Transverse colon (tissue), 4 donors: ENCODE data around the gene ARPP21. TPM values are rescaled to one million over a fixed set of nuclear protein-coding genes. Genes with fewer than 3 reads are reported as not detected.
"Not testable (repeated sequence)": the region's sequence is repeated elsewhere in the genome, so short reads cannot be mapped to it uniquely, and the experiment has no call there.

Experiments
- DNase-seq: peaks from one replicate; pipeline ENCODE4 v3.0.0-alpha.2; 2019
- H3K27ac ChIP-seq, 4 donors: fragments of 200-600 bp; sonication (generic); 2 replicates each; pipeline ENCODE4 v1.5.1; 2016 to 2018; ENCODE audit warnings: inconsistent platforms in 4 of 4
- H3K27me3 ChIP-seq: fragments of 200-600 bp; sonication (generic); 2 replicates; pipeline ENCODE4 v1.5.1; 2017; ENCODE audit warnings: inconsistent platforms
- H3K36me3 ChIP-seq, 4 donors: fragments of 200-600 bp; sonication (generic); 2 replicates each; pipeline ENCODE4 v1.5.1; 2017 to 2019; ENCODE audit warnings: inconsistent platforms in 4 of 4
- H3K4me1 ChIP-seq, 4 donors: fragments of 200-600 bp; sonication (generic); 2 replicates each; pipeline ENCODE4 v1.5.1; 2017 to 2020; ENCODE audit warnings: inconsistent platforms in 4 of 4
- H3K4me3 ChIP-seq, 4 donors: fragments of 200-600 bp; sonication (generic); 1 replicate in 1 of 4; 2 replicates in 3 of 4; pipeline versions ENCODE4 v1.5.1 to v1.6.1; 2017 to 2019; ENCODE audit warnings: inconsistent platforms in 4 of 4
- H3K9me3 ChIP-seq, 2 donors: fragments of 200-600 bp; sonication (generic); 2 replicates each; pipeline ENCODE4 v1.5.1; 2017 to 2019; ENCODE audit warnings: inconsistent platforms in 2 of 2
- EP300 ChIP-seq: sonication (generic); formaldehyde crosslinking; IDR thresholded peaks from one replicate; pipeline ENCODE4 v1.6.1; 2017; ENCODE audit warnings: antibody characterized with exemption, low read depth
- POLR2A ChIP-seq: fragments of 450-650 bp; IDR thresholded peaks from one replicate; pipeline ENCODE4 v1.6.1; 2016; ENCODE audit warnings: antibody characterized with exemption, mild to moderate bottlenecking, moderate library complexity
- POLR2AphosphoS5 ChIP-seq, 3 donors: sonication (generic); formaldehyde crosslinking; IDR thresholded peaks; one replicate each; pipeline ENCODE4 v1.6.1; 2016; ENCODE audit warnings: antibody characterized with exemption in 3 of 3
- WGBS, 2 donors: methylation state at CpG; one replicate each; pipeline ENCODE4 v1.1.5; 2018; ENCODE audit warnings: low coverage in 1 of 2; 5-methylcytosine and 5-hydroxymethylcytosine counted together
- in situ Hi-C, 4 donors: fragments of 200-750 bp; cut with MboI; loops; one replicate each; pipeline versions ENCODE4 v1.15.0 to v1.15.1; 2017; ENCODE audit warnings: low sequenced_read_pairs in 3 of 4, low pct_ligation_motif_present in 1 of 4, low pct_unique_long_range_greater_than_20kb in 1 of 4
- intact Hi-C: fragments of 100-400 bp; cut with DNase I; formaldehyde crosslinking; loops from one replicate; pipeline ENCODE4 v1.15.1; 2023; ENCODE audit warnings: low total_unique reads
- total RNA-seq, 4 donors: library from RNA; depleted of rRNA; stranded (reverse); fragments of >200 nt; gene quantifications; one replicate each; pipeline ENCODE4 v1.1.0, GENCODE V29; 2016
- TF ChIP-seq, protein P1 (sequence below), 5 experiments: fragments of 200-600 bp in 3 of 5; fragments of 450-650 bp in 2 of 5; sonication (generic) in 3 of 5; IDR thresholded peaks; 1 replicate in 2 of 5; 2 replicates in 3 of 5; pipeline ENCODE4 v1.5.1; 2016 to 2017; ENCODE audit warnings: antibody characterized with exemption in 5 of 5, inconsistent platforms in 3 of 5, mild to moderate bottlenecking in 2 of 5, moderate library complexity in 1 of 5

The ARPP21 gene
- total RNA-seq, 4 donors from 2014 or later: 0.32 TPM; not detected in 3

DNA sequence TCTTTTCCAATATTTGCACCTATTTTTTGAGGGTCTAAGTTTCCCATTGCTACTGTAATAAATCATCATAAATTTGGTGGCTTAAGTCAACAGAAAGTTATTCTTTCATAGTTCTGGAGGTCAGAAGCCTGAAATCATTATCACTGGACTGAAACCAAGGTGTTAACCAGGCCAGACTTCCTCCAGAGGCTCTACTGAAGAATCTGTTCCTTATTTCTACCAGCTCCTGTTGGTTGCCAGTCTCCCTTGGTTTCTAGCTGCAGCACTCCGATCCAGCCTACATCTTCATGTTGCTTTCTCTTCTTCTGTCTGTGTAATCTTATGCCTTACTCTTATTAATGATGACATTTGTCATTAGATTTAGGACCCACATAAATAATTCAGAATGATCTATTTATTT is 22.0 kb upstream of the ARPP21 start:
- 89 to 95% methylated on average over 1 of the region's 1 CpG for WGBS, 2 donors
- no peaks in the 10 kb centered on the region for H3K27me3 ChIP-seq
- H3K9me3 ChIP-seq: no peaks in the 10 kb centered on the region
- in situ Hi-C loops (no loop called here), intact Hi-C loops (no loop called here)
- H3K36me3 ChIP-seq: no peaks in the 10 kb centered on the region
- no peak overlapping the region for H3K4me3 ChIP-seq
- H3K4me1 ChIP-seq: no peaks in the 10 kb centered on the region
- TF ChIP-seq EP300 (no peak), POLR2AphosphoS5 (IDR thresholded peaks at IDR 0.05) (no peak)
- no peak for DNase-seq
- no peak overlapping the region for H3K27ac ChIP-seq

DNA sequence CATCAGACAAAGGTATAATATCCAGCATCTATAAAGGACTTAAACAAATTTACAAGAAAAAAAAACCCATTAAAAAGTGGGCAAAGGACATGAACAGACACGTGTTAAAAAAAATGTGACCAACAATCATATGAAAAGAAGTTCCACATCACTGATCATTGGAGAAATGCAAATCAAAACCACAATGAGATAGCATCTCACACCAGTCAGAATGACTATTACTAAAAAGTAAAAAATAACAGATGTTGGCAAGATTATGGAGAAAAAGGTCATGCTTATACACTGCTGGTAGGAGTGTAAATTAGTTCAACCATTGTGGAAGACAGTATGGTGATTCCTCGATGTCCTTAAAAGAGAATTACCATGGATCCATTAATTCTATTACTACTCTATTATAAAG is 19.1 kb upstream of the ARPP21 start:
- H3K4me1 ChIP-seq, H3K9me3 ChIP-seq, intact Hi-C loops, H3K36me3 ChIP-seq, in situ Hi-C loops, H3K27me3 ChIP-seq, DNase-seq, H3K4me3 ChIP-seq, H3K27ac ChIP-seq: not testable (repeated sequence)
- 60 to 72% methylated on average over 2 of the region's 2 CpGs for WGBS, 2 donors

DNA sequence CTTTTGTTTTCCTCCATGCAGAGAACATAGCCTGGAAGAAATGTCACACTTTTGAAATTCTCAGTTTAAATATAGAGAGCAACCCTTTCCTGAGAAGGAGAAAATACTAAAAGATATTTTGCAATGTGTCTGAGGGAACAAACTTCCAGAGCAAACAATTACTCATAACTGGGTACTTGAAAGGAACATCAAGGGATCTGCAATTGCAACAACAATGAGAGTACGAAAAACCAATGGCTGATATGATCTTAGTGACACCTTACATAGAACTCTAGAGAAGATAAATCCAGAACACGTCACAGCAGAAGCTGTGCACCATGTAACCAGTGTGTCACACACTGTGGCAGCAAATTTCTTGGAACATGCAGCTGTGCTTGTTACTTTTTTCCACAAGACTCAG is 14.6 kb upstream of the ARPP21 start:
- intact Hi-C loops (no loop called here), in situ Hi-C loops (no loop called here)
- H3K27me3 ChIP-seq: no peaks in the 10 kb centered on the region
- 65 to 69% methylated on average over 2 of the region's 2 CpGs for WGBS, 2 donors
- no peak overlapping the region for H3K27ac ChIP-seq
- H3K4me3 ChIP-seq: no peak overlapping the region
- H3K9me3 ChIP-seq: no peaks in the 10 kb centered on the region
- TF ChIP-seq, protein P1, sequence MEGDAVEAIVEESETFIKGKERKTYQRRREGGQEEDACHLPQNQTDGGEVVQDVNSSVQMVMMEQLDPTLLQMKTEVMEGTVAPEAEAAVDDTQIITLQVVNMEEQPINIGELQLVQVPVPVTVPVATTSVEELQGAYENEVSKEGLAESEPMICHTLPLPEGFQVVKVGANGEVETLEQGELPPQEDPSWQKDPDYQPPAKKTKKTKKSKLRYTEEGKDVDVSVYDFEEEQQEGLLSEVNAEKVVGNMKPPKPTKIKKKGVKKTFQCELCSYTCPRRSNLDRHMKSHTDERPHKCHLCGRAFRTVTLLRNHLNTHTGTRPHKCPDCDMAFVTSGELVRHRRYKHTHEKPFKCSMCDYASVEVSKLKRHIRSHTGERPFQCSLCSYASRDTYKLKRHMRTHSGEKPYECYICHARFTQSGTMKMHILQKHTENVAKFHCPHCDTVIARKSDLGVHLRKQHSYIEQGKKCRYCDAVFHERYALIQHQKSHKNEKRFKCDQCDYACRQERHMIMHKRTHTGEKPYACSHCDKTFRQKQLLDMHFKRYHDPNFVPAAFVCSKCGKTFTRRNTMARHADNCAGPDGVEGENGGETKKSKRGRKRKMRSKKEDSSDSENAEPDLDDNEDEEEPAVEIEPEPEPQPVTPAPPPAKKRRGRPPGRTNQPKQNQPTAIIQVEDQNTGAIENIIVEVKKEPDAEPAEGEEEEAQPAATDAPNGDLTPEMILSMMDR (IDR thresholded peaks at IDR 0.05): no peak
- TF ChIP-seq POLR2A (no peak), EP300 (no peak), POLR2AphosphoS5 (IDR thresholded peaks at IDR 0.05) (no peak)
- H3K4me1 ChIP-seq: no peaks in the 10 kb centered on the region
- no peaks in the 10 kb centered on the region for H3K36me3 ChIP-seq
- DNase-seq: no peak

DNA sequence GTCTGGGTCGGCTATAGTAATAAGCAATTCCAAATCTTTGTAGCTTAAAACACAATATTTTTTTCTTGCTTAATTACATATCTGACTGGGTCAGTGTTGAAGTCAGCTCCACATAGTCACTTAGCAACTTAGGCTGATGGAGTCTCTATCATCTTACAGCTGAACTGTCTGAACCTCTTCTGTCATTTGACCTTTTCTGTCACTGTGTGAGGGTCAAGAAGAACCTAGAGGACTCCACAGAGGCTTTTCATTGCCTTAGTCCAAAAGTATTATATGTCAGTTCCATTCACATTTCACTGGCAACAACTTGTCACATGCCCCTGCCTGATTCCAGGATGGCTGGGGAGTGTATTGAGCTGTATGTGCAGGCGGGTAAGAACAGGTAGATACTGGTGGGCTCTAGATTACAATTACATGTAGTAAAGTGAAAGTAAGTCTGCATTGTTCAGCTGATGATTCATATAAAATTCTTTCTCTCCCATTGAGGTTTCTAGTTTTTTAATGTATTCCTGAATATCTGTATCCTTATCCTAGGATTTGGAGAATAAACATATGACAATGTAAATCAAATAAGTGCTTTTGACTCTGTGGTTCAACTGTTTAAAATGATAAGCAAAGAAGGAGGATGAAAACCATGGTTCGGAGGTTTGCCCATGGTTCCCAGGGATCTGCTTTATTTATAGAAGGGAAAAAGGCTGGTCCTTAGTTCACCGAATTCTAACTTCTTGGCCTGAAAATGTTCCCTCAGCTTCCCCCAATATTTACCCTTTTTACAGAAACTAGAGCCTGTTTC is 5.8 kb upstream of the ARPP21 start:
- 59 to 62% methylated on average over 4 of the region's 4 CpGs for WGBS, 2 donors
- TF ChIP-seq, protein P1 (IDR thresholded peaks at IDR 0.05): no peak
- TF ChIP-seq POLR2AphosphoS5 (IDR thresholded peaks at IDR 0.05): no peak
- TF ChIP-seq EP300: no peak
- no peak for TF ChIP-seq POLR2A
- DNase-seq: no peak
- Histone ChIP-seq H3K4me3 (no peak overlapping the region), H3K4me1 (no peaks in the 10 kb centered on the region), H3K36me3 (no peaks in the 10 kb centered on the region), H3K9me3 (no peaks in the 10 kb centered on the region), H3K27me3 (peaks cover 5% of the 10 kb centered on the region), H3K27ac (no peak overlapping the region)
- intact Hi-C loops: loop anchor here (10.0 kb wide), 1 partner anchor 309 kb away; no protein-coding TSS in a partner anchor
- in situ Hi-C loops: no loop called here

DNA sequence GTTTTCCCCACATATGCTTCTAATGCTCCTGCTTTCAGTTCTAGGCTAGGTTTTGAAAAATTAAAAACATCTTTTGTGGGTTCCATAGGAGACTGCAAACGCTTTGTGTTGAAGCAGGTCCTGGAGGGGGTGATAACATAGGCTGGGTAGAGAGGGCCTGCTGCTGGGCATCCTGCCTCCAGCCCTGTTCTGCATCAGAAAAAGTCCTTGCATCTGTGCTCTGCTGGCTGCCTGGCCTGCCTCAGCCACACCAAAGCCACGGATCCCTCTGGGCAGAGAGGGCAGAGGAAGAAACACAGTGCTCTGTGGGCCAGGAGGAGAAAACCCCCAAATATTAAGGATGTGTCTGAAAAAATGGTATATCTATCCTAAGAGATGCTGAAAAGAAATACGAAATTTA is 3.9 kb upstream of the ARPP21 start:
- 62 to 65% methylated on average over 3 of the region's 3 CpGs for WGBS, 2 donors
- intact Hi-C loops: loop anchor here (10.0 kb wide), 1 partner anchor 311 kb away; no protein-coding TSS in a partner anchor

More for the DNA sequence above, 3.9 kb upstream of the ARPP21 start:
- no peak for DNase-seq
- in situ Hi-C loops: no loop called here
- H3K27me3 ChIP-seq: peaks cover 24% of the 10 kb centered on the region
- H3K9me3 ChIP-seq: no peaks in the 10 kb centered on the region
- TF ChIP-seq POLR2A: no peak
- TF ChIP-seq, protein P1 (IDR thresholded peaks at IDR 0.05): no peak
- TF ChIP-seq POLR2AphosphoS5 (IDR thresholded peaks at IDR 0.05): no peak
- TF ChIP-seq EP300: no peak
- H3K4me3 ChIP-seq: no peak overlapping the region
- H3K27ac ChIP-seq: no peak overlapping the region
- H3K36me3 ChIP-seq: no peaks in the 10 kb centered on the region
- H3K4me1 ChIP-seq: peaks cover 0 to 10% (median 2%) of the 10 kb centered on the region in 4 donors
